Skeletal muscle satellite cell (primary cell): ENCODE results near the gene KRT81.
"Not testable (repeated sequence)": the region's sequence is repeated elsewhere in the genome, so short reads cannot be mapped to it uniquely, and the experiment has no call there.

Source experiments
- H3K27me3 ChIP-seq: 2 replicates; pipeline ENCODE4 v1.7.0; 2013; ENCODE audit warnings: low read length; ENCODE audit not compliant: control insufficient read depth, insufficient read depth
- H3K36me3 ChIP-seq: 2 replicates; pipeline ENCODE4 v1.7.0; 2013; ENCODE audit warnings: mild to moderate bottlenecking, control low read depth, low read length; ENCODE audit not compliant: insufficient read depth
- H3K4me1 ChIP-seq: 2 replicates; pipeline ENCODE4 v1.7.0; 2013; ENCODE audit warnings: low read length; ENCODE audit not compliant: control insufficient read depth, insufficient read depth
- H3K4me2 ChIP-seq: 2 replicates; pipeline ENCODE4 v1.7.0; 2013; ENCODE audit warnings: mild to moderate bottlenecking, low read length
- H3K4me3 ChIP-seq: 2 replicates; pipeline ENCODE4 v1.7.0; 2013; ENCODE audit warnings: low read length
- H3K9ac ChIP-seq: 2 replicates; pipeline ENCODE4 v1.7.0; 2013; ENCODE audit warnings: mild to moderate bottlenecking, low read depth, low read length, moderate library complexity
- H3K9me3 ChIP-seq: replicated peaks from 2 replicates; pipeline ENCODE4 v1.7.0; 2013; ENCODE audit warnings: mild to moderate bottlenecking, control low read depth, low read length

The KRT81 gene

GRCh38 chr12:52305921-52306705 lies 14.8 kb upstream of the KRT81 start:
- Histone ChIP-seq H3K9ac (no peak overlapping the region), H3K4me2 (no peak overlapping the region), H3K36me3 (no peaks in the 10 kb centered on the region), H3K27me3 (no peaks in the 10 kb centered on the region), H3K4me1 (peaks cover 17% of the 10 kb centered on the region), H3K4me3 (no peak overlapping the region), H3K9me3 (no peaks in the 10 kb centered on the region)

GRCh38 chr12:52304941-52305411 lies 13.6 kb upstream of the KRT81 start:
- H3K4me2 ChIP-seq, H3K36me3 ChIP-seq, H3K27me3 ChIP-seq, H3K9ac ChIP-seq, H3K4me3 ChIP-seq, H3K9me3 ChIP-seq: not testable (repeated sequence)
- H3K4me1 ChIP-seq = peaks cover 15% of the 10 kb centered on the region

GRCh38 chr12:52302242-52302914 lies 11.0 kb upstream of the KRT81 start:
- not testable (repeated sequence) for H3K4me2 ChIP-seq, H3K36me3 ChIP-seq, H3K4me1 ChIP-seq, H3K9ac ChIP-seq, H3K4me3 ChIP-seq, H3K9me3 ChIP-seq
- peaks cover 15% of the 10 kb centered on the region for H3K27me3 ChIP-seq

- not testable (repeated sequence) for H3K4me3 ChIP-seq, H3K9ac ChIP-seq, H3K9me3 ChIP-seq, H3K4me1 ChIP-seq, H3K4me2 ChIP-seq, H3K36me3 ChIP-seq
- peaks cover 21% of the 10 kb centered on the region for H3K27me3 ChIP-seq
Observed at GRCh38 chr12:52301721-52302120, 10.4 kb upstream of the KRT81 start.

GRCh38 chr12:52300796-52301691 lies 9.7 kb upstream of the KRT81 start:
- Histone ChIP-seq H3K36me3 (no peaks in the 10 kb centered on the region), H3K9ac (no peak overlapping the region)

GRCh38 chr12:52298677-52299190 lies 7.4 kb upstream of the KRT81 start:
- Histone ChIP-seq H3K4me3 (no peak overlapping the region), H3K9me3 (no peaks in the 10 kb centered on the region), H3K27me3 (peaks cover 22% of the 10 kb centered on the region), H3K4me1 (no peaks in the 10 kb centered on the region), H3K36me3 (no peaks in the 10 kb centered on the region), H3K4me2 (no peak overlapping the region), H3K9ac (no peak overlapping the region)

More at GRCh38 chr12:52300796-52301691, 9.7 kb upstream of the KRT81 start:
- H3K9me3 ChIP-seq = no peaks in the 10 kb centered on the region
- H3K27me3 ChIP-seq = peaks cover 22% of the 10 kb centered on the region
- no peak overlapping the region for H3K4me3 ChIP-seq
- no peaks in the 10 kb centered on the region for H3K4me1 ChIP-seq
- no peak overlapping the region for H3K4me2 ChIP-seq

GRCh38 chr12:52296572-52297215 lies 5.4 kb upstream of the KRT81 start:
- Histone ChIP-seq H3K4me3 (no peak overlapping the region), H3K4me1 (no peaks in the 10 kb centered on the region), H3K9ac (no peak overlapping the region), H3K9me3 (no peaks in the 10 kb centered on the region), H3K4me2 (no peak overlapping the region), H3K36me3 (no peaks in the 10 kb centered on the region), H3K27me3 (peaks cover 22% of the 10 kb centered on the region)

- H3K9ac ChIP-seq = no peak overlapping the region
- H3K36me3 ChIP-seq = no peaks in the 10 kb centered on the region
- H3K9me3 ChIP-seq = no peaks in the 10 kb centered on the region
- H3K4me3 ChIP-seq = no peak overlapping the region
- H3K4me2 ChIP-seq = no peak overlapping the region
- H3K27me3 ChIP-seq = peaks cover 20% of the 10 kb centered on the region
- no peaks in the 10 kb centered on the region for H3K4me1 ChIP-seq
Observed at GRCh38 chr12:52295663-52296062, 4.3 kb upstream of the KRT81 start.

GRCh38 chr12:52294803-52295202 lies 3.5 kb upstream of the KRT81 start:
- Histone ChIP-seq H3K4me1 (no peaks in the 10 kb centered on the region), H3K4me2 (no peak overlapping the region), H3K9ac (no peak overlapping the region), H3K36me3 (no peaks in the 10 kb centered on the region), H3K9me3 (no peaks in the 10 kb centered on the region), H3K4me3 (no peak overlapping the region), H3K27me3 (peaks cover 16% of the 10 kb centered on the region)

- Histone ChIP-seq H3K36me3 (no peaks in the 10 kb centered on the region), H3K27me3 (peaks cover 16% of the 10 kb centered on the region), H3K4me2 (no peak overlapping the region)
Observed at GRCh38 chr12:52293926-52294325, 2.6 kb upstream of the KRT81 start.

More at GRCh38 chr12:52293926-52294325, 2.6 kb upstream of the KRT81 start:
- Histone ChIP-seq H3K4me3 (no peak overlapping the region), H3K9ac (no peak overlapping the region), H3K9me3 (no peaks in the 10 kb centered on the region), H3K4me1 (no peaks in the 10 kb centered on the region)
